SK-N-MC (cell line): Measurements from ENCODE around the gene RGS3.

ENCODE experiments used
- EZH2 ChIP-seq: fragments of 200-600 bp; sonication (generic); IDR thresholded peaks from one replicate; pipeline ENCODE4 v1.6.1; 2017; ENCODE audit warnings: antibody characterized with exemption
- POLR2AphosphoS5 ChIP-seq: IDR thresholded peaks from 2 replicates; pipeline ENCODE4 v1.6.1; 2012; ENCODE audit warnings: mild to moderate bottlenecking, low read depth, low read length, borderline replicate concordance

GRCh38 chr9:113507256-113507655 is 43.7 kb downstream of the RGS3 start:
- no peak for TF ChIP-seq POLR2AphosphoS5
- no peak for TF ChIP-seq EZH2
